Measurements from ENCODE around the gene KLHL6. TPM values are rescaled to one million over a fixed set of nuclear protein-coding genes. Genes with fewer than 3 reads are reported as not detected.

Gene KLHL6
- total RNA-seq, 1 experiment from 2014 or later, result not detected

- intact Hi-C loops (cut with micrococcal nuclease), result no loop called here
- Mint-ChIP-seq H3K4me3 (ENCODE audit: unreplicated experiment) (no peak overlapping the region), H3K4me1 (ENCODE audit: insufficient read depth, unreplicated experiment) (no peaks in the 10 kb centered on the region), H3K36me3 (ENCODE audit: insufficient read depth, unreplicated experiment) (no peaks in the 10 kb centered on the region), H3K27ac (ENCODE audit: low read depth, unreplicated experiment) (no peak overlapping the region), H3K27me3 (ENCODE audit: insufficient read depth, unreplicated experiment) (peaks cover 51% of the 10 kb centered on the region), H3K9me3 (ENCODE audit: unreplicated experiment) (no peaks in the 10 kb centered on the region)
- ChIA-PET CTCF (interaction anchor here (1.0 kb wide), 1 partner anchor 11 kb away, joined by 3 read pairs; no protein-coding TSS in a partner anchor), POLR2A (interaction anchor here (0.6 kb wide), 1 partner anchor 20 kb away, joined by 4 read pairs; no protein-coding TSS in a partner anchor)
- no TSS peak for BruUV-seq (replicated peaks)
- DNase-seq (ENCODE audit: unreplicated experiment), result no peak
- no peak for TF ChIP-seq CTCF (IDR thresholded peaks at IDR 0.05; ENCODE audit: unreplicated experiment)
Measured at GRCh38 chr3:183581496-183582155, 26.1 kb upstream of the KLHL6 start.

- intact Hi-C loops (cut with micrococcal nuclease), result no loop called here
- Mint-ChIP-seq H3K4me3 (ENCODE audit: unreplicated experiment) (no peak overlapping the region), H3K9me3 (ENCODE audit: unreplicated experiment) (no peaks in the 10 kb centered on the region), H3K27me3 (ENCODE audit: insufficient read depth, unreplicated experiment) (peaks cover 61% of the 10 kb centered on the region), H3K36me3 (ENCODE audit: insufficient read depth, unreplicated experiment) (no peaks in the 10 kb centered on the region), H3K4me1 (ENCODE audit: insufficient read depth, unreplicated experiment) (no peaks in the 10 kb centered on the region), H3K27ac (ENCODE audit: low read depth, unreplicated experiment) (no peak overlapping the region)
- no peak for DNase-seq (ENCODE audit: unreplicated experiment)
- no TSS peak for BruUV-seq (replicated peaks)
- CTCF ChIA-PET, result interaction anchor here (0.6 to 0.9 kb wide), 2 partner anchors 12 to 22 kb away, joined by 3 to 5 read pairs; no protein-coding TSS in a partner anchor
- no peak for TF ChIP-seq CTCF (IDR thresholded peaks at IDR 0.05; ENCODE audit: unreplicated experiment)
- POLR2A ChIA-PET, result interaction anchor here (0.5 to 0.7 kb wide), 2 partner anchors 37 to 676 kb away, joined by 3 read pairs; no protein-coding TSS in a partner anchor
Measured at GRCh38 chr3:183579967-183580900, 24.7 kb upstream of the KLHL6 start.

GRCh38 chr3:183578179-183578578 lies 22.7 kb upstream of the KLHL6 start:
- no peaks in the 10 kb centered on the region for H3K9me3 Mint-ChIP-seq (ENCODE audit: unreplicated experiment)
- intact Hi-C loops (cut with micrococcal nuclease), result no loop called here
- DNase-seq (ENCODE audit: unreplicated experiment), result no peak
- ChIA-PET POLR2A (interaction anchor here (0.7 kb wide), 1 partner anchor 14 kb away, joined by 3 read pairs; no protein-coding TSS in a partner anchor), CTCF (no interaction called here)
- no peak overlapping the region for H3K4me3 Mint-ChIP-seq (ENCODE audit: unreplicated experiment)
- H3K27me3 Mint-ChIP-seq (ENCODE audit: insufficient read depth, unreplicated experiment), result peaks cover 61% of the 10 kb centered on the region
- no peaks in the 10 kb centered on the region for H3K36me3 Mint-ChIP-seq (ENCODE audit: insufficient read depth, unreplicated experiment)
- TF ChIP-seq CTCF (IDR thresholded peaks at IDR 0.05; ENCODE audit: unreplicated experiment), result no peak
- BruUV-seq (replicated peaks), result no TSS peak
- no peaks in the 10 kb centered on the region for H3K4me1 Mint-ChIP-seq (ENCODE audit: insufficient read depth, unreplicated experiment)
- no peak overlapping the region for H3K27ac Mint-ChIP-seq (ENCODE audit: low read depth, unreplicated experiment)

- H3K4me1 Mint-ChIP-seq (ENCODE audit: insufficient read depth, unreplicated experiment), result no peaks in the 10 kb centered on the region
- H3K27me3 Mint-ChIP-seq (ENCODE audit: insufficient read depth, unreplicated experiment), result peaks cover 61% of the 10 kb centered on the region
- BruUV-seq (replicated peaks), result no TSS peak
- H3K36me3 Mint-ChIP-seq (ENCODE audit: insufficient read depth, unreplicated experiment), result no peaks in the 10 kb centered on the region
- no peak overlapping the region for H3K4me3 Mint-ChIP-seq (ENCODE audit: unreplicated experiment)
- TF ChIP-seq CTCF (IDR thresholded peaks at IDR 0.05; ENCODE audit: unreplicated experiment), result no peak
- intact Hi-C loops (cut with micrococcal nuclease), result no loop called here
- ChIA-PET CTCF (interaction anchor here (0.7 kb wide), 1 partner anchor 135 kb away, joined by 3 read pairs; no protein-coding TSS in a partner anchor), POLR2A (interaction anchor here (0.5 kb wide), 1 partner anchor 81 kb away, joined by 3 read pairs; no protein-coding TSS in a partner anchor)
- H3K9me3 Mint-ChIP-seq (ENCODE audit: unreplicated experiment), result no peaks in the 10 kb centered on the region
- DNase-seq (ENCODE audit: unreplicated experiment), result no peak
- no peak overlapping the region for H3K27ac Mint-ChIP-seq (ENCODE audit: low read depth, unreplicated experiment)
Measured at GRCh38 chr3:183577346-183577745, 21.8 kb upstream of the KLHL6 start.
